Measurements from ENCODE around the gene INF2. TPM values are rescaled to one million over a fixed set of nuclear protein-coding genes. Genes with fewer than 3 reads are reported as not detected.

INF2 gene
- total RNA-seq, 4 donors from 2014 or later = 51.5 to 129 (median 66.7) TPM

GRCh38 chr14:104753528-104754212 is 64.3 kb downstream of the INF2 start:
- Histone ChIP-seq H3K4me3 (peak overlapping the region; percentile 77 to 99 (median 86)), H3K36me3 (peaks cover 29 to 36% (median 33%) of the 10 kb centered on the region in 4 donors), H3K27ac (replicated peaks in 1 of 4) (peak overlapping the region; percentile 83 to 95 (median 88)), H3K9me3 (no peaks in the 10 kb centered on the region), H3K27me3 (no peaks in the 10 kb centered on the region), H3K4me1 (peaks cover 23 to 46% (median 42%) of the 10 kb centered on the region in 4 donors)
- no peak for DNase-seq (ENCODE audit: extremely low spot score)
- 3% methylated on average over 9 of the region's 30 CpGs for WGBS
- intact Hi-C loops (cut with DNase I) = no loop called here
- TF ChIP-seq EP300 (IDR thresholded peaks at IDR 0.05) = no peak
- TF ChIP-seq CTCF (IDR thresholded peaks at IDR 0.05) = no peak
- no peak for TF ChIP-seq POLR2AphosphoS5 (IDR thresholded peaks at IDR 0.05)
- no peak for TF ChIP-seq POLR2A (IDR thresholded peaks at IDR 0.05; ENCODE audit: low read depth)

- H3K27me3 ChIP-seq = no peaks in the 10 kb centered on the region
- H3K27ac ChIP-seq (replicated peaks in 1 of 4) = peak overlapping the region in 3 of 4 donors; percentile 85 to 95 (median 92)
- peaks cover 23 to 44% (median 39%) of the 10 kb centered on the region in 4 donors for H3K4me1 ChIP-seq
- intact Hi-C loops (cut with DNase I) = no loop called here
- peak overlapping the region; percentile 77 to 99 (median 86) for H3K4me3 ChIP-seq
- no peaks in the 10 kb centered on the region for H3K9me3 ChIP-seq
- no peak for TF ChIP-seq CTCF (IDR thresholded peaks at IDR 0.05)
- no peak for TF ChIP-seq POLR2AphosphoS5 (IDR thresholded peaks at IDR 0.05)
- TF ChIP-seq EP300 (IDR thresholded peaks at IDR 0.05) = no peak
- no peak for TF ChIP-seq POLR2A (IDR thresholded peaks at IDR 0.05; ENCODE audit: low read depth)
- DNase-seq (ENCODE audit: extremely low spot score) = no peak
- H3K36me3 ChIP-seq = peaks cover 31 to 43% (median 39%) of the 10 kb centered on the region in 4 donors
- 61% methylated on average over 12 of the region's 13 CpGs for whole genome bisulfite sequencing
Observed at GRCh38 chr14:104754213-104754851, 64.9 kb downstream of the INF2 start.

- DNase-seq (ENCODE audit: extremely low spot score) = no peak
- WGBS = 76% methylated on average over 7 of the region's 11 CpGs
Observed at GRCh38 chr14:104755621-104756020, 66.2 kb downstream of the INF2 start.

GRCh38 chr14:104756477-104757237 is 67.2 kb downstream of the INF2 start:
- TF ChIP-seq EP300 (IDR thresholded peaks at IDR 0.05) = no peak
- TF ChIP-seq POLR2A (IDR thresholded peaks at IDR 0.05; ENCODE audit: low read depth) = no peak
- TF ChIP-seq CTCF (IDR thresholded peaks at IDR 0.05) = no peak
- TF ChIP-seq POLR2AphosphoS5 (IDR thresholded peaks at IDR 0.05) = no peak
- H3K27ac ChIP-seq (replicated peaks in 1 of 4) = no peak overlapping the region
- peaks cover 38 to 66% (median 60%) of the 10 kb centered on the region in 4 donors for H3K36me3 ChIP-seq
- intact Hi-C loops (cut with DNase I) = no loop called here
- no peak overlapping the region for H3K4me3 ChIP-seq
- H3K27me3 ChIP-seq = no peaks in the 10 kb centered on the region
- H3K9me3 ChIP-seq = no peaks in the 10 kb centered on the region
- WGBS = 78% methylated on average over 17 of the region's 27 CpGs
- H3K4me1 ChIP-seq = peaks cover 23 to 58% (median 49%) of the 10 kb centered on the region in 4 donors
- DNase-seq (ENCODE audit: extremely low spot score) = no peak

More at GRCh38 chr14:104755621-104756020, 66.2 kb downstream of the INF2 start:
- no peak overlapping the region for H3K27ac ChIP-seq (replicated peaks in 1 of 4)
- TF ChIP-seq POLR2AphosphoS5 (IDR thresholded peaks at IDR 0.05) = no peak
- no peak for TF ChIP-seq POLR2A (IDR thresholded peaks at IDR 0.05; ENCODE audit: low read depth)
- no peak for TF ChIP-seq CTCF (IDR thresholded peaks at IDR 0.05)
- TF ChIP-seq EP300 (IDR thresholded peaks at IDR 0.05) = no peak
- intact Hi-C loops (cut with DNase I) = no loop called here
- H3K4me3 ChIP-seq = no peak overlapping the region
- peaks cover 23 to 51% (median 44%) of the 10 kb centered on the region in 4 donors for H3K4me1 ChIP-seq
- peaks cover 38 to 55% (median 52%) of the 10 kb centered on the region in 4 donors for H3K36me3 ChIP-seq
- H3K9me3 ChIP-seq = no peaks in the 10 kb centered on the region
- H3K27me3 ChIP-seq = no peaks in the 10 kb centered on the region

All from esophagus muscularis mucosa (tissue), 4 donors.